KOPT-K1 (cell line): ENCODE measurements around the gene CPN1.

Experiments
- H3K27ac ChIP-seq: fragments of 200-600 bp; sonication (generic); 2 replicates; pipeline ENCODE4 v1.5.1; 2016; ENCODE audit warnings: antibody characterized with exemption, mild to moderate bottlenecking, low read depth, low read length; ENCODE audit not compliant: poor library complexity, severe bottlenecking
- H3K36me3 ChIP-seq: fragments of 200-600 bp; sonication (generic); 2 replicates; pipeline ENCODE4 v1.5.1; 2017; ENCODE audit warnings: antibody characterized with exemption, mild to moderate bottlenecking, low read length, moderate library complexity; ENCODE audit not compliant: insufficient read depth
- H3K9me3 ChIP-seq: fragments of 200-600 bp; sonication (generic); 2 replicates; pipeline ENCODE4 v1.5.1; 2017; ENCODE audit warnings: antibody characterized with exemption, low read length, mild to moderate bottlenecking; ENCODE audit not compliant: insufficient read depth, poor library complexity, severe bottlenecking

CPN1 gene

GRCh38 chr10:100000109-100000644, 81.5 kb downstream of the CPN1 start:
- Histone ChIP-seq H3K9me3 (no peaks in the 10 kb centered on the region), H3K27ac (no peak overlapping the region), H3K36me3 (no peaks in the 10 kb centered on the region)

GRCh38 chr10:99999319-100000108, 82.2 kb downstream of the CPN1 start:
- H3K36me3 ChIP-seq, result no peaks in the 10 kb centered on the region
- no peaks in the 10 kb centered on the region for H3K9me3 ChIP-seq
- no peak overlapping the region for H3K27ac ChIP-seq

- Histone ChIP-seq H3K27ac (no peak overlapping the region), H3K36me3 (no peaks in the 10 kb centered on the region), H3K9me3 (no peaks in the 10 kb centered on the region)
Observed at GRCh38 chr10:99998889-99999288, 82.8 kb downstream of the CPN1 start.

- no peaks in the 10 kb centered on the region for H3K36me3 ChIP-seq
- no peaks in the 10 kb centered on the region for H3K9me3 ChIP-seq
- no peak overlapping the region for H3K27ac ChIP-seq
Observed at GRCh38 chr10:99996671-99997648, 84.7 kb downstream of the CPN1 start.

- Histone ChIP-seq H3K27ac (no peak overlapping the region), H3K36me3 (no peaks in the 10 kb centered on the region), H3K9me3 (no peaks in the 10 kb centered on the region)
Observed at GRCh38 chr10:99995713-99996112, 86.0 kb downstream of the CPN1 start.

- Histone ChIP-seq H3K36me3 (no peaks in the 10 kb centered on the region), H3K9me3 (no peaks in the 10 kb centered on the region), H3K27ac (no peak overlapping the region)
Observed at GRCh38 chr10:99995269-99995668, 86.4 kb downstream of the CPN1 start.

- no peaks in the 10 kb centered on the region for H3K36me3 ChIP-seq
- H3K9me3 ChIP-seq, result no peaks in the 10 kb centered on the region
- H3K27ac ChIP-seq, result no peak overlapping the region
Observed at GRCh38 chr10:99994801-99995200, 86.9 kb downstream of the CPN1 start.

GRCh38 chr10:99993701-99994689, 87.7 kb downstream of the CPN1 start:
- Histone ChIP-seq H3K27ac (no peak overlapping the region), H3K36me3 (no peaks in the 10 kb centered on the region), H3K9me3 (no peaks in the 10 kb centered on the region)
